HepG2 (cell line): Measurements from ENCODE around the gene SHMT1. TPM values are rescaled to one million over a fixed set of nuclear protein-coding genes. Genes with fewer than 3 reads are reported as not detected.

Experiments used
- ARID2 ChIP-seq: sonication (generic); formaldehyde crosslinking; IDR thresholded peaks from 2 replicates; pipeline ENCODE4 v1.8.1; 2022; ENCODE audit warnings: mild to moderate bottlenecking, missing genetic modification reagents, borderline replicate concordance
- ARNTL ChIP-seq: sonication (generic); formaldehyde crosslinking; IDR thresholded peaks from 2 replicates; pipeline ENCODE4 v1.4.0; 2020; ENCODE audit warnings: mild to moderate bottlenecking, missing genetic modification reagents
- BCL6 ChIP-seq: IDR thresholded peaks from 2 replicates; pipeline ENCODE4 v1.6.1; 2016; ENCODE audit warnings: missing genetic modification reagents, missing compliant biosample characterization
- HMG20A ChIP-seq: IDR thresholded peaks from 2 replicates; pipeline ENCODE4 v1.6.1; 2016; ENCODE audit warnings: borderline replicate concordance
- NFKB2 ChIP-seq: sonication (generic); formaldehyde crosslinking; IDR thresholded peaks from 2 replicates; pipeline ENCODE4 v1.4.0; 2020; ENCODE audit warnings: missing genetic modification reagents, borderline replicate concordance
- PHF8 ChIP-seq: sonication (generic); formaldehyde crosslinking; IDR thresholded peaks from 2 replicates; pipeline ENCODE4 v1.5.0; 2020; ENCODE audit warnings: missing genetic modification reagents
- RBM39 ChIP-seq: fragments of 200-400 bp; formaldehyde crosslinking; IDR thresholded peaks from one replicate; pipeline ENCODE4 v1.6.1; 2018; ENCODE audit warnings: antibody characterized with exemption, mild to moderate bottlenecking, low read depth, low read length; ENCODE audit not compliant: poor library complexity, severe bottlenecking
- RNF2 ChIP-seq: fragments of 450-650 bp; conservative IDR thresholded peaks from 2 replicates; pipeline ENCODE4 v1.6.1; 2016; ENCODE audit warnings: low read depth
- ZNF367 ChIP-seq: sonication (generic); formaldehyde crosslinking; IDR thresholded peaks from 2 replicates; pipeline ENCODE4 v1.4.0; 2020; ENCODE audit warnings: missing genetic modification reagents, borderline replicate concordance
- ZNF605 ChIP-seq: sonication (generic); formaldehyde crosslinking; IDR thresholded peaks from 2 replicates; pipeline ENCODE4 v1.8.0; 2022; ENCODE audit warnings: mild to moderate bottlenecking, missing genetic modification reagents
- polyA plus RNA-seq, 8 experiments: library from polyadenylated mRNA; depleted of rRNA in 3 of 8; stranded (reverse) in 7 of 8; unstranded in 1 of 8; fragments of >200 nt; fragmentation: Illumina TruSeq in 4 of 8; extraction: Trizol in 4 of 8; gene quantifications; 2 replicates each; pipeline versions ENCODE4 v1.2.1 to v1.2.3, GENCODE V29; 2011 to 2016; ENCODE audit warnings: low read depth in 4 of 8, missing spikeins in 1 of 8, mixed read lengths in 1 of 8; ENCODE audit not compliant: insufficient read depth in 1 of 8
- total RNA-seq, 5 experiments: library from RNA; depleted of rRNA; stranded (reverse); fragments of >200 nt; fragmentation: Illumina TruSeq; extraction: Trizol; gene quantifications; 2 replicates each; pipeline ENCODE4 v1.2.3, GENCODE V29; 2016; ENCODE audit warnings: low read depth in 1 of 5
- TF ChIP-seq, protein P1 (sequence below): sonication (generic); formaldehyde crosslinking; IDR thresholded peaks from 2 replicates; pipeline ENCODE4 v1.8.0; 2022; ENCODE audit warnings: mild to moderate bottlenecking, missing genetic modification reagents, borderline replicate concordance
- TF ChIP-seq, protein P2 (sequence below): sonication (generic); formaldehyde crosslinking; IDR thresholded peaks from 2 replicates; pipeline ENCODE4 v1.8.1; 2023; ENCODE audit warnings: mild to moderate bottlenecking, missing genetic modification reagents
- TF ChIP-seq, protein P3 (sequence below): sonication (generic); formaldehyde crosslinking; IDR thresholded peaks from 2 replicates; pipeline ENCODE4 v1.4.0; 2020; ENCODE audit warnings: missing genetic modification reagents
- TF ChIP-seq, protein P4 (sequence below): sonication (generic); formaldehyde crosslinking; IDR thresholded peaks from 2 replicates; pipeline ENCODE4 v1.4.0; 2020; ENCODE audit warnings: missing genetic modification reagents

Gene SHMT1
- total and polyA plus RNA-seq, 2 of the 13 experiments (the other 11 are each of a cell fraction or from before 2014, with no cell fraction given), result 21.3 to 48.8 TPM

DNA sequence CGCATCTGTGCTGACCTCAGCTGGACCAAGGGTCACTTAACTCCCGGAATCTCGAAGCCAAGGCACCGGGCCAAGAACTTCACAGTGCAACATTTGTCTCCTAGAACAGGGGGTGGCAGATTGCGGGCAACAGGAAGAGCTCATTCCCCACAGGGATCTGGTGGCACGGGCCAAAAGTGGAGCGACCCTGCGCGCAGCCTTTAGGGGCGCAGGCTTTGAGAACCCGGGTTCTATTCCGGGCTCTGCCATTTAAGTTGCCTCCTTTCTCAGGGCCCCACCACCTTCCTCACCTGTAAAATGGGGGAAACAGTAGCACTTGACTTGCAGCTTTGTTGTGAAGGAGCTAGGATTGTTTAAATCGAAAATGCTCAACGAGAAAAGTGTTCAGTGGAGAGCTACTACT is 651 bp downstream of the SHMT1 start (continued):
- TF ChIP-seq, protein P1, sequence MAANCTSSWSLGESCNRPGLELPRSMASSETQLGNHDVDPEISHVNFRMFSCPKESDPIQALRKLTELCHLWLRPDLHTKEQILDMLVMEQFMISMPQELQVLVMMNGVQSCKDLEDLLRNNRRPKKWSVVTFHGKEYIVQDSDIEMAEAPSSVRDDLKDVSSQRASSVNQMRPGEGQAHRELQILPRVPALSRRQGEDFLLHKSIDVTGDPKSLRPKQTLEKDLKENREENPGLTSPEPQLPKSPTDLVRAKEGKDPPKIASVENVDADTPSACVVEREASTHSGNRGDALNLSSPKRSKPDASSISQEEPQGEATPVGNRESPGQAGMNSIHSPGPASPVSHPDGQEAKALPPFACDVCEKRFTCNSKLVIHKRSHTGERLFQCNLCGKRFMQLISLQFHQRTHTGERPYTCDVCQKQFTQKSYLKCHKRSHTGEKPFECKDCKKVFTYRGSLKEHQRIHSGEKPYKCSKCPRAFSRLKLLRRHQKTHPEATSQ (CRISPR knock-in tag), result no peak
- TF ChIP-seq HMG20A (no peak), ZNF605 (CRISPR knock-in tag) (no peak), PHF8 (CRISPR knock-in tag) (no peak), RNF2 (no peak), ARNTL (CRISPR knock-in tag) (no peak), ARID2 (no peak), ZNF367 (CRISPR knock-in tag) (no peak), NFKB2 (CRISPR knock-in tag) (no peak), BCL6 (CRISPR knock-in tag) (no peak), RBM39 (no peak)
- TF ChIP-seq, protein P2, sequence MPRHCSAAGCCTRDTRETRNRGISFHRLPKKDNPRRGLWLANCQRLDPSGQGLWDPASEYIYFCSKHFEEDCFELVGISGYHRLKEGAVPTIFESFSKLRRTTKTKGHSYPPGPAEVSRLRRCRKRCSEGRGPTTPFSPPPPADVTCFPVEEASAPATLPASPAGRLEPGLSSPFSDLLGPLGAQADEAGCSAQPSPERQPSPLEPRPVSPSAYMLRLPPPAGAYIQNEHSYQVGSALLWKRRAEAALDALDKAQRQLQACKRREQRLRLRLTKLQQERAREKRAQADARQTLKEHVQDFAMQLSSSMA (CRISPR knock-in tag), result no peak
- TF ChIP-seq, protein P3, sequence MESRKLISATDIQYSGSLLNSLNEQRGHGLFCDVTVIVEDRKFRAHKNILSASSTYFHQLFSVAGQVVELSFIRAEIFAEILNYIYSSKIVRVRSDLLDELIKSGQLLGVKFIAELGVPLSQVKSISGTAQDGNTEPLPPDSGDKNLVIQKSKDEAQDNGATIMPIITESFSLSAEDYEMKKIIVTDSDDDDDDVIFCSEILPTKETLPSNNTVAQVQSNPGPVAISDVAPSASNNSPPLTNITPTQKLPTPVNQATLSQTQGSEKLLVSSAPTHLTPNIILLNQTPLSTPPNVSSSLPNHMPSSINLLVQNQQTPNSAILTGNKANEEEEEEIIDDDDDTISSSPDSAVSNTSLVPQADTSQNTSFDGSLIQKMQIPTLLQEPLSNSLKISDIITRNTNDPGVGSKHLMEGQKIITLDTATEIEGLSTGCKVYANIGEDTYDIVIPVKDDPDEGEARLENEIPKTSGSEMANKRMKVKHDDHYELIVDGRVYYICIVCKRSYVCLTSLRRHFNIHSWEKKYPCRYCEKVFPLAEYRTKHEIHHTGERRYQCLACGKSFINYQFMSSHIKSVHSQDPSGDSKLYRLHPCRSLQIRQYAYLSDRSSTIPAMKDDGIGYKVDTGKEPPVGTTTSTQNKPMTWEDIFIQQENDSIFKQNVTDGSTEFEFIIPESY, result no peak
- TF ChIP-seq, protein P4, sequence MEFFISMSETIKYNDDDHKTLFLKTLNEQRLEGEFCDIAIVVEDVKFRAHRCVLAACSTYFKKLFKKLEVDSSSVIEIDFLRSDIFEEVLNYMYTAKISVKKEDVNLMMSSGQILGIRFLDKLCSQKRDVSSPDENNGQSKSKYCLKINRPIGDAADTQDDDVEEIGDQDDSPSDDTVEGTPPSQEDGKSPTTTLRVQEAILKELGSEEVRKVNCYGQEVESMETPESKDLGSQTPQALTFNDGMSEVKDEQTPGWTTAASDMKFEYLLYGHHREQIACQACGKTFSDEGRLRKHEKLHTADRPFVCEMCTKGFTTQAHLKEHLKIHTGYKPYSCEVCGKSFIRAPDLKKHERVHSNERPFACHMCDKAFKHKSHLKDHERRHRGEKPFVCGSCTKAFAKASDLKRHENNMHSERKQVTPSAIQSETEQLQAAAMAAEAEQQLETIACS, result no peak
